GM12878 (cell line): ENCODE data around the gene WSCD2.

Source experiments
- EZH2 ChIP-seq: IDR thresholded peaks from 2 replicates; pipeline ENCODE4 v1.6.1; 2012; ENCODE audit warnings: low read depth, mild to moderate bottlenecking, control low read depth, inconsistent platforms, low read length, borderline replicate concordance; ENCODE audit not compliant: control insufficient read depth
- NR2F1 ChIP-seq: fragments of 450-650 bp; conservative IDR thresholded peaks from 2 replicates; pipeline ENCODE4 v1.6.1; 2017; ENCODE audit warnings: mild to moderate bottlenecking
- POLR2A ChIP-seq: IDR thresholded peaks from 2 replicates; pipeline ENCODE4 v1.6.1; 2011; ENCODE audit warnings: low read depth, mild to moderate bottlenecking, low read length
- TBL1XR1 ChIP-seq: IDR thresholded peaks from 2 replicates; pipeline ENCODE4 v1.6.1; 2012; ENCODE audit warnings: low read depth, low read length, improper control_type of control experiment
- TF ChIP-seq, protein P1 (sequence below): fragments of 150-350 bp; IDR thresholded peaks from 2 replicates; pipeline ENCODE4 v1.6.1; 2014; ENCODE audit warnings: mild to moderate bottlenecking, low read depth, low read length
- TF ChIP-seq, protein P2 (sequence below), 3 experiments: IDR thresholded peaks in 2 of 3; conservative IDR thresholded peaks in 1 of 3; 2 replicates each; pipeline ENCODE4 v1.5.1; 2011; ENCODE audit warnings: low read depth in 3 of 3, low read length in 3 of 3, mild to moderate bottlenecking in 3 of 3, control low read depth in 2 of 3, moderate library complexity in 2 of 3, inconsistent platforms in 1 of 3, mixed read lengths in 1 of 3; ENCODE audit not compliant: control insufficient read depth in 2 of 3, insufficient read depth in 1 of 3; ENCODE audit errors: extremely low read depth in 1 of 3
- TF ChIP-seq, protein P3 (sequence below): IDR thresholded peaks from 2 replicates; pipeline ENCODE4 v1.6.1; 2011; ENCODE audit warnings: low read depth, low read length, improper control_type of control experiment, borderline replicate concordance
- TF ChIP-seq, protein P4 (sequence below): fragments of 450-650 bp; IDR thresholded peaks from 2 replicates; pipeline ENCODE4 v1.6.1; 2017; ENCODE audit warnings: borderline replicate concordance

DNA sequence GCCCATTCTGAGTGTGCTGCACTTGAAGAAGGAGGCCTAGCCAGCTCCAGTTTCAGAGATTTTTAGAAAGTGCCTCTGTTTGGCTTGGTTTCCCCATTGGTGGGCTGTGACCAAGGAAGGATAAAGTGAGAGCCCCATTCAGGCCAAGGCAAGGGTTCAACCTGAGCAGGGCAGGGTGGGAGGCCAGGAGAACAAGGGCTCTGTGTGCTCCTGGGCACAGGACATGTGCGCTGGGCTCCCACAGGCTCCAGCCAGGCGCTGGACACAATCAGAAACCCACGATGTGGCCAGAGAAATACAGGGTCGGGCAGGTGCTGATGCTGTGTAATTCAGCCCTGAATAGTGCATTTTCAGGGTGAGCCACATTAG, 23.1 kb downstream of the WSCD2 start:
- TF ChIP-seq, protein P1, sequence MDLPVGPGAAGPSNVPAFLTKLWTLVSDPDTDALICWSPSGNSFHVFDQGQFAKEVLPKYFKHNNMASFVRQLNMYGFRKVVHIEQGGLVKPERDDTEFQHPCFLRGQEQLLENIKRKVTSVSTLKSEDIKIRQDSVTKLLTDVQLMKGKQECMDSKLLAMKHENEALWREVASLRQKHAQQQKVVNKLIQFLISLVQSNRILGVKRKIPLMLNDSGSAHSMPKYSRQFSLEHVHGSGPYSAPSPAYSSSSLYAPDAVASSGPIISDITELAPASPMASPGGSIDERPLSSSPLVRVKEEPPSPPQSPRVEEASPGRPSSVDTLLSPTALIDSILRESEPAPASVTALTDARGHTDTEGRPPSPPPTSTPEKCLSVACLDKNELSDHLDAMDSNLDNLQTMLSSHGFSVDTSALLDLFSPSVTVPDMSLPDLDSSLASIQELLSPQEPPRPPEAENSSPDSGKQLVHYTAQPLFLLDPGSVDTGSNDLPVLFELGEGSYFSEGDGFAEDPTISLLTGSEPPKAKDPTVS: no peak
- TF ChIP-seq, protein P2, sequence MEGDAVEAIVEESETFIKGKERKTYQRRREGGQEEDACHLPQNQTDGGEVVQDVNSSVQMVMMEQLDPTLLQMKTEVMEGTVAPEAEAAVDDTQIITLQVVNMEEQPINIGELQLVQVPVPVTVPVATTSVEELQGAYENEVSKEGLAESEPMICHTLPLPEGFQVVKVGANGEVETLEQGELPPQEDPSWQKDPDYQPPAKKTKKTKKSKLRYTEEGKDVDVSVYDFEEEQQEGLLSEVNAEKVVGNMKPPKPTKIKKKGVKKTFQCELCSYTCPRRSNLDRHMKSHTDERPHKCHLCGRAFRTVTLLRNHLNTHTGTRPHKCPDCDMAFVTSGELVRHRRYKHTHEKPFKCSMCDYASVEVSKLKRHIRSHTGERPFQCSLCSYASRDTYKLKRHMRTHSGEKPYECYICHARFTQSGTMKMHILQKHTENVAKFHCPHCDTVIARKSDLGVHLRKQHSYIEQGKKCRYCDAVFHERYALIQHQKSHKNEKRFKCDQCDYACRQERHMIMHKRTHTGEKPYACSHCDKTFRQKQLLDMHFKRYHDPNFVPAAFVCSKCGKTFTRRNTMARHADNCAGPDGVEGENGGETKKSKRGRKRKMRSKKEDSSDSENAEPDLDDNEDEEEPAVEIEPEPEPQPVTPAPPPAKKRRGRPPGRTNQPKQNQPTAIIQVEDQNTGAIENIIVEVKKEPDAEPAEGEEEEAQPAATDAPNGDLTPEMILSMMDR (IDR thresholded peaks at IDR 0.05 in 2 of 3, conservative IDR thresholded peaks at IDR 0.05 in 1 of 3; ENCODE audit: control insufficient read depth in 2 of 3, extremely low read depth in 1 of 3, insufficient read depth in 1 of 3, low read depth in 3 of 3, low read length in 3 of 3): no peak
- TF ChIP-seq, protein P3, sequence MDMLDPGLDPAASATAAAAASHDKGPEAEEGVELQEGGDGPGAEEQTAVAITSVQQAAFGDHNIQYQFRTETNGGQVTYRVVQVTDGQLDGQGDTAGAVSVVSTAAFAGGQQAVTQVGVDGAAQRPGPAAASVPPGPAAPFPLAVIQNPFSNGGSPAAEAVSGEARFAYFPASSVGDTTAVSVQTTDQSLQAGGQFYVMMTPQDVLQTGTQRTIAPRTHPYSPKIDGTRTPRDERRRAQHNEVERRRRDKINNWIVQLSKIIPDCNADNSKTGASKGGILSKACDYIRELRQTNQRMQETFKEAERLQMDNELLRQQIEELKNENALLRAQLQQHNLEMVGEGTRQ: no peak
- TF ChIP-seq POLR2A (no peak), NR2F1 (no peak), TBL1XR1 (no peak), EZH2 (no peak)
- TF ChIP-seq, protein P4, sequence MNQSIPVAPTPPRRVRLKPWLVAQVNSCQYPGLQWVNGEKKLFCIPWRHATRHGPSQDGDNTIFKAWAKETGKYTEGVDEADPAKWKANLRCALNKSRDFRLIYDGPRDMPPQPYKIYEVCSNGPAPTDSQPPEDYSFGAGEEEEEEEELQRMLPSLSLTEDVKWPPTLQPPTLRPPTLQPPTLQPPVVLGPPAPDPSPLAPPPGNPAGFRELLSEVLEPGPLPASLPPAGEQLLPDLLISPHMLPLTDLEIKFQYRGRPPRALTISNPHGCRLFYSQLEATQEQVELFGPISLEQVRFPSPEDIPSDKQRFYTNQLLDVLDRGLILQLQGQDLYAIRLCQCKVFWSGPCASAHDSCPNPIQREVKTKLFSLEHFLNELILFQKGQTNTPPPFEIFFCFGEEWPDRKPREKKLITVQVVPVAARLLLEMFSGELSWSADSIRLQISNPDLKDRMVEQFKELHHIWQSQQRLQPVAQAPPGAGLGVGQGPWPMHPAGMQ: no peak
